ENCODE measurements around the gene PXMP4.

The PXMP4 gene

DNA sequence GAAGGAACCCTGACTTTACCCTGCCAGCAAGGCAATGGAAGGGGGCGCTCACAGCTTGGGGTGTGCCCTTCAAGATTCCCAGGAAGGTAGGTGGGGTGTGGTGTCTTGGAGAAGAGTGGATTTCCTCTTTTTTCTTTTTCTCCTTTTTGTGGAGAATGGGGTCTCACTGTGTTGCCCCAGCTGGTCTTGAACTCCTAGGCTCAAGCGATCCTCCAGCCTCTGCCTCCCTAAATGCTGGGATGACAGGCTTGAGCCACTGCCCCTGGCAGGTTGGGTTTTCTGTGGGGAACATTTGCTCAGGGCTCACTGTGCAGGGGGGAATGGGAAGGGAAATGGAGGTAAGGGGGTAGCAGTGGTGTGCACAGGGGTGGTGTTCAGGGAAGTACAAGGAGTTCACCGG, 7.7 kb upstream of the PXMP4 start:
- TF ChIP-seq, protein P1, sequence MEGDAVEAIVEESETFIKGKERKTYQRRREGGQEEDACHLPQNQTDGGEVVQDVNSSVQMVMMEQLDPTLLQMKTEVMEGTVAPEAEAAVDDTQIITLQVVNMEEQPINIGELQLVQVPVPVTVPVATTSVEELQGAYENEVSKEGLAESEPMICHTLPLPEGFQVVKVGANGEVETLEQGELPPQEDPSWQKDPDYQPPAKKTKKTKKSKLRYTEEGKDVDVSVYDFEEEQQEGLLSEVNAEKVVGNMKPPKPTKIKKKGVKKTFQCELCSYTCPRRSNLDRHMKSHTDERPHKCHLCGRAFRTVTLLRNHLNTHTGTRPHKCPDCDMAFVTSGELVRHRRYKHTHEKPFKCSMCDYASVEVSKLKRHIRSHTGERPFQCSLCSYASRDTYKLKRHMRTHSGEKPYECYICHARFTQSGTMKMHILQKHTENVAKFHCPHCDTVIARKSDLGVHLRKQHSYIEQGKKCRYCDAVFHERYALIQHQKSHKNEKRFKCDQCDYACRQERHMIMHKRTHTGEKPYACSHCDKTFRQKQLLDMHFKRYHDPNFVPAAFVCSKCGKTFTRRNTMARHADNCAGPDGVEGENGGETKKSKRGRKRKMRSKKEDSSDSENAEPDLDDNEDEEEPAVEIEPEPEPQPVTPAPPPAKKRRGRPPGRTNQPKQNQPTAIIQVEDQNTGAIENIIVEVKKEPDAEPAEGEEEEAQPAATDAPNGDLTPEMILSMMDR (IDR thresholded peaks at IDR 0.05; ENCODE audit: low read length, missing control alignments), result no peak
- no peak overlapping the region for H3K4me3 ChIP-seq (replicated peaks; ENCODE audit: low read depth, low read length)
- DNase-seq (ENCODE audit: low read depth), result no peak

DNA sequence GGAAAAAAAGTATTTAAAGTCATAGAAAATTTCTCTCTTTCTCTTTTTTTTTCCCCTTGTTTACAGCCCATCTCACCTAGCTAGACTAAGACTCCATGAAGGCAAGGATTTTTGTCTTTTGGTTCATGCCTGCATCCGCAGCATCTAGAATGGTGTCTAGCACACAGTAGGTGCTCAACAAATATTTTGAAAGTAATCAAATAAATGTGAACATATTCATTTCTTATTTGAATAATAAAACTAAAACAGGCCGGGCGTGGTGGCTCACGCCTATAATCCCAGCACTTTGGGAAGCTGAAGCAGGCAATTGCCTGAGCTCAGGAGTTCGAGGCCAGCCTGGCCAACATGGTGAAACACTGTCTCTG, 7.0 kb upstream of the PXMP4 start:
- H3K4me3 ChIP-seq (replicated peaks; ENCODE audit: low read depth, low read length), result no peak overlapping the region
- DNase-seq (ENCODE audit: low read depth), result no peak
- TF ChIP-seq, protein P1 (IDR thresholded peaks at IDR 0.05; ENCODE audit: low read length, missing control alignments), result no peak

DNA sequence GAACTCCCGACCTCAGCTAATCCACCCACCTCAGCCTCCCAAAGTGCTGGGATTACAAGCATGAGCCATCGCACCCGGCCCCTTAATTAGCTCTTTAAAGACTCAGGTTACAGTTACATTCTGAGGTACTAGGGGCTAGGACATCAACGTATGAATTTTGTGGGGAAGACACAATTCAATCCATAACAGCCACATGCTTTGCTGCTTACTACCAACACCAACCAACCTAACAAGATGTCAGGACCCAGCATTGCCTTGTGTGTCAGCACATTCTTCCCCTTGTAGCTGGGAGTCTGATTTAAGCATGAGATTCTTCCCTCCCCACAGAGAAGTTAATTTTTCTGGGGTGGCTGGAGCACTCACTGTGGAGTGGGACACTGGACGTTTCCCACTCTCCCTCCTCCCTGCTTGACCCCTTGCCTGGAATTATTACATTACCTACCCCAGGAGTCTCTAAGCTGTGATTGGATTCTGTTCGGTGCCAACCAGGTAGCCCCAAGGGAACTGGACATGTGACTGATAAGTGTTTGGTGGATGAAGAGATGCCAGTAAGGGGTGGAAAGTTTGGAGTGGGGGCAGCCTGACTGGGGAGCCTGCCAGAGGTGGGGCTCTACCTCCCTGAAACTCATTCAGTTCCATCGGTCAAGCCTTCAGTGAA, 5.6 kb upstream of the PXMP4 start:
- DNase-seq (ENCODE audit: low read depth), result no peak

DNA sequence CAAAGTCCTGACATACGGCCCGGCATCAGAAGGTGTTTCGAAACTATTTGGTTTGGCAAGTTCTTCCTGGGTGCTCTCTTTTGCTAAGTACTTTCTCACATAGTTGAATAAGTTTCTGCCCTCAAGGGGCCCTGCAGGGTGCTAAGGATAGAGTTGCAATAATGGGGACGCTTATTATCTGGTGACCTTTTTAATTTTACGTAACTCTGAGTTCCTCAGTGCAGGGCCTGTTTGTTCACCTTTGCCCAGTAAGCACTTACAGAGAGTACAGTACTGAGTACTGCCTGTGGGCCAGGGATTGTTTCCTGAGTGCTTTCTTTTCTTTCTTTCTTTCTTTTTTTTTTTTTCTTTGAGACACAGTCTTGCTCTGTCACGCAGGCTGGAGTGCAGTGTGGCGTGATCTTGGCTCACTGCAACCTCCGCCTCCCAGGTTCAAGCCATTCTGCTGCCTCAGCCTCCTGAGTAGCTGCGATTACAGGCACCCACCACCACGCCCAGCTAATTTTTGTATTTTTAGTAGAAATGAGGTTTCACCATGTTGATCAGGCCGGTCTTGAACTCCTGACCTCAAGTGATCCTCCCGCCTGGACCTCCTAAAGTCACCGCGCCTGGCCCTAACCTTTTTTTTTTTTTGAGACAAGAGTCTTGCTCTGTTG, 4.5 kb upstream of the PXMP4 start:
- no peak overlapping the region for H3K4me3 ChIP-seq (replicated peaks; ENCODE audit: low read depth, low read length)
- TF ChIP-seq, protein P1 (IDR thresholded peaks at IDR 0.05; ENCODE audit: low read length, missing control alignments), result no peak
- peak; percentile 39 for DNase-seq (ENCODE audit: low read depth)

More for the DNA sequence above, 5.6 kb upstream of the PXMP4 start:
- H3K4me3 ChIP-seq (replicated peaks; ENCODE audit: low read depth, low read length), result no peak overlapping the region
- TF ChIP-seq, protein P1 (IDR thresholded peaks at IDR 0.05; ENCODE audit: low read length, missing control alignments), result no peak

DNA sequence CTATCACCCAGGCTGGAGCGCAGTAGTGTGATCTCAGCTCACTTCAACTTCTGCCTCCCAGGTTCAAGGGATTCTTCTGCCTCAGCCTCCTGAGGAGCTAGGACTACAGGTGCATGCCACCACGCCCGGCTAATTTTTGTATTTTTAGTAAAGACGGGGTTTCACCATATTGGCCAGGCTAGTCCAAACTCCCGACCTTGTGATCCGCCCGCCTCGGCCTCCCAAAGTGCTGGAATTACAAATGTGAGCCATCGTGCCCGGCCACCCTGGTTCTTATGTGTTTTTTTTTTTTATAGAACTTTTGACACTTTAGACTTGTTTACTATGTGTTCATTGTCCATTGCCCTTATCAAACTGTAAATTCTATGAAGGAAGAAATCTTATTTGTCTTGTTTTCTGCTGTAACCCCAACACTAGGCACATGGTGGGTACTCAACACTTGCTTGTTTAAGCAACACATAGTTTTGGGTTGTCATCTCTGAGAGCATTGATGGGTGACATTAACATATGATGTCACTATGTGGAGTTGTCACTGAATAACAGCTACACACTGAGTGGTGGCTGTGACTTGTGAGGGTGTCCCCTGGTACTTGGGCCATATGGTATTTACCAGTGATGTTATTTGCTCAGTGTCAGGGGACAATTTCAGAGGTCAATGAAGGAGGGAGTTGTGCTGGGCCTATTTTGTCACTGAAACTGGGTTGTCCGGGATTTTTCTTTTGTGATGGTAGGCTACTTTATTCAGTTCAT, 1.5 kb upstream of the PXMP4 start:
- DNase-seq (ENCODE audit: low read depth), result no peak
- H3K4me3 ChIP-seq (replicated peaks; ENCODE audit: low read depth, low read length), result no peak overlapping the region
- TF ChIP-seq, protein P1 (IDR thresholded peaks at IDR 0.05; ENCODE audit: low read length, missing control alignments), result no peak

DNA sequence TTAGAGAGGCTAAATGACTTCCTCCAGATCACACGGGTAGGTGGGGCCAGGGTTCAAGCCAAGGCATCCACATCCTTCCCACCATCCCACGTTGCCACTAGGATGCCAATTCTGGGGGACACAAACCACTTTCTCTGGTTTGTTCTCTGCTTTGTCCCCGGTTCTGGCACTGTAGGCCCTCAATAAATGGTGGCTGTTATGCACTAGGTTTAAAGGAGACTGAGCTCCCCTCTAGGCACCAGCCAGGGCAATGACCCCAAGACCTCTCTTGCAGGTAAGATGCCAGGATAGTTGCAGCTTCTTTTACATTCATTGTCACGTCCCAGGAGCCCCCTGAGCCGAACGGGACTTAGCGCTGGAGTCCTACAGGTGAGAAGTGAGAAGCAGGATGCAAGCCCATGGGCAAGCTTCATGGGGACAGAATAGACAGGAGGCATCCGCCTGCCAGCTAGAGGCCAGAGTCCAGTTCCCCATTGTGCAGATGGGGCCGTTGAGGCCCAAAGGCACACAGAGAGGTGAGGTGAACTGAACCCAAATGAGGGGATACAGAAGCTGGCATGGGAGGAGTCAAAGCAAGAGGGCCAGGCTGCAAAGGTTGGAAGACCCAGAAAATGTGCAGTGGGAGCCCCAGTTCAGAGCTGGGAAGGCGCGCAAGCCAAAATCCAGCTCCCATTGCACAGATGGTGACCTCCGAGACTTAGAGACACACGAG, 677 bp downstream of the PXMP4 start:
- H3K4me3 ChIP-seq (replicated peaks; ENCODE audit: low read depth, low read length), result peak overlapping the region; percentile 76
- no peak for DNase-seq (ENCODE audit: low read depth)
- TF ChIP-seq, protein P1 (IDR thresholded peaks at IDR 0.05; ENCODE audit: low read length, missing control alignments), result no peak

Measured in fibroblast of pulmonary artery (primary cell).